HG03342 (cell line): Measurements from ENCODE around the gene GPR176.
"Not testable (repeated sequence)": the region's sequence is repeated elsewhere in the genome, so short reads cannot be mapped to it uniquely, and the experiment has no call there.

Experiments used
- ATAC-seq: cut with Tn5 transposase; IDR thresholded peaks from one replicate; pipeline ENCODE4 v1.9.1; 2021; ENCODE audit warnings: mild to moderate bottlenecking, moderate library complexity; ENCODE audit not compliant: unreplicated experiment

The GPR176 gene

GRCh38 chr15:39814489-39814888, 105.6 kb downstream of the GPR176 start:
- no peak for ATAC-seq

GRCh38 chr15:39812651-39813050, 107.4 kb downstream of the GPR176 start:
- not testable (repeated sequence) for ATAC-seq

GRCh38 chr15:39808909-39809308, 111.2 kb downstream of the GPR176 start:
- ATAC-seq: no peak

- ATAC-seq: no peak
These were observed 112.3 kb downstream of the GPR176 start for GRCh38 chr15:39807791-39808190.

GRCh38 chr15:39804026-39804425, 116.0 kb downstream of the GPR176 start:
- ATAC-seq: no peak

GRCh38 chr15:39803016-39803415, 117.0 kb downstream of the GPR176 start:
- ATAC-seq: no peak

- ATAC-seq: peak; percentile 64
These were observed 118.3 kb downstream of the GPR176 start for GRCh38 chr15:39801641-39802309.

- no peak for ATAC-seq
These were observed 120.5 kb downstream of the GPR176 start for GRCh38 chr15:39799552-39800011.

GRCh38 chr15:39798382-39798781, 121.7 kb downstream of the GPR176 start:
- ATAC-seq: no peak

GRCh38 chr15:39797407-39797806, 122.7 kb downstream of the GPR176 start:
- ATAC-seq: no peak

GRCh38 chr15:39796601-39797000, 123.5 kb downstream of the GPR176 start:
- ATAC-seq: no peak

- no peak for ATAC-seq
These were observed 124.6 kb downstream of the GPR176 start for GRCh38 chr15:39795486-39795885.

GRCh38 chr15:39794954-39795353, 125.1 kb downstream of the GPR176 start:
- ATAC-seq: no peak

- no peak for ATAC-seq
These were observed 126.1 kb downstream of the GPR176 start for GRCh38 chr15:39793923-39794322.

- ATAC-seq: no peak
These were observed 127.2 kb downstream of the GPR176 start for GRCh38 chr15:39792844-39793335.

GRCh38 chr15:39792025-39792843, 127.8 kb downstream of the GPR176 start:
- ATAC-seq: no peak

- no peak for ATAC-seq
These were observed 130.3 kb downstream of the GPR176 start for GRCh38 chr15:39789736-39790135.

GRCh38 chr15:39788800-39789565, 131.1 kb downstream of the GPR176 start:
- no peak for ATAC-seq

GRCh38 chr15:39788108-39788507, 132.0 kb downstream of the GPR176 start:
- ATAC-seq: no peak

- no peak for ATAC-seq
These were observed 132.6 kb downstream of the GPR176 start for GRCh38 chr15:39787479-39787878.

GRCh38 chr15:39786447-39787056, 133.5 kb downstream of the GPR176 start:
- ATAC-seq: no peak
